Esophagus squamous epithelium (tissue), 5 donors: ENCODE results near the gene SETDB2. TPM values are rescaled to one million over a fixed set of nuclear protein-coding genes. Genes with fewer than 3 reads are reported as not detected.

Experiments
- DNase-seq: peaks from one replicate; lab custom pipeline; 2025; lab: John Stamatoyannopoulos, UW
- H3K27ac ChIP-seq, 4 donors: fragments of 200-600 bp; sonication (generic); one replicate each; pipeline ENCODE4 v1.5.1; 2016 to 2019; ENCODE audit warnings: mild to moderate bottlenecking in 1 of 4
- H3K27me3 ChIP-seq, 4 donors: fragments of 200-600 bp; sonication (generic); 1 replicate in 3 of 4; 2 replicates in 1 of 4; pipeline versions ENCODE4 v1.5.1 to v1.6.0; 2017 to 2021; ENCODE audit warnings: antibody characterized with exemption in 1 of 4
- H3K36me3 ChIP-seq, 3 donors: fragments of 200-600 bp; sonication (generic); one replicate each; pipeline ENCODE4 v1.5.1; 2016 to 2019
- H3K4me1 ChIP-seq, 3 donors: fragments of 200-600 bp; sonication (generic); one replicate each; pipeline ENCODE4 v1.5.1; 2017 to 2019
- H3K4me3 ChIP-seq, 4 donors: fragments of 200-600 bp; sonication (generic); 1 replicate in 3 of 4; 2 replicates in 1 of 4; pipeline ENCODE4 v1.5.1; 2016 to 2019; ENCODE audit warnings: mild to moderate bottlenecking in 2 of 4, moderate library complexity in 1 of 4
- H3K9me3 ChIP-seq, 3 donors: fragments of 200-600 bp; sonication (generic); one replicate each; pipeline ENCODE4 v1.5.1; 2016 to 2019
- CTCF ChIP-seq, 6 experiments: fragments of 450-650 bp in 4 of 6; fragments of 200-600 bp in 2 of 6; sonication (generic) in 2 of 6; IDR thresholded peaks; one replicate each; pipeline ENCODE4 v1.5.1; 2016 to 2019; ENCODE audit warnings: antibody characterized with exemption in 6 of 6, mild to moderate bottlenecking in 4 of 6, moderate library complexity in 4 of 6
- POLR2A ChIP-seq, 4 donors: fragments of 450-650 bp; IDR thresholded peaks; one replicate each; pipeline ENCODE4 v1.6.1; 2017; ENCODE audit warnings: antibody characterized with exemption in 4 of 4, mild to moderate bottlenecking in 4 of 4, moderate library complexity in 3 of 4
- WGBS, 2 donors: methylation state at CpG; one replicate each; pipeline ENCODE4 v1.1.5; 2018; 5-methylcytosine and 5-hydroxymethylcytosine counted together
- intact Hi-C: fragments of 100-400 bp; cut with DNase I; formaldehyde crosslinking; loops from one replicate; pipeline ENCODE4 v1.15.0; 2022
- total RNA-seq, 4 donors: library from RNA; depleted of rRNA; stranded (reverse); fragments of >200 nt; gene quantifications; one replicate each; pipeline ENCODE4 v1.1.0, GENCODE V29; 2016
- donor health status: DM: yes; HTN: yes; CAD: no.

Gene SETDB2
- total RNA-seq, 4 donors from 2014 or later: 2.3 to 9.0 (median 4.8) TPM

GRCh38 chr13:49464085-49464484, 20.0 kb downstream of the SETDB2 start:
- intact Hi-C loops: no loop called here

GRCh38 chr13:49464621-49465325, 20.7 kb downstream of the SETDB2 start:
- intact Hi-C loops: no loop called here
- H3K27me3 ChIP-seq: no peaks in the 10 kb centered on the region
- H3K36me3 ChIP-seq: peaks cover 6 to 94% (median 18%) of the 10 kb centered on the region in 3 donors
- H3K27ac ChIP-seq: no peak overlapping the region
- no peak for DNase-seq
- TF ChIP-seq CTCF (IDR thresholded peaks at IDR 0.05) (no peak), POLR2A (IDR thresholded peaks at IDR 0.05) (no peak)
- H3K4me3 ChIP-seq: no peak overlapping the region
- H3K4me1 ChIP-seq: no peaks in the 10 kb centered on the region
- WGBS, 2 donors: 78 to 91% methylated on average over 4 of the region's 4 CpGs
- H3K9me3 ChIP-seq: peaks cover 0 to 12% (median 0%) of the 10 kb centered on the region in 3 donors

More at GRCh38 chr13:49464085-49464484, 20.0 kb downstream of the SETDB2 start:
- DNase-seq: no peak
- H3K36me3 ChIP-seq: peaks cover 6 to 87% (median 18%) of the 10 kb centered on the region in 3 donors
- no peaks in the 10 kb centered on the region for H3K27me3 ChIP-seq
- peaks cover 0 to 12% (median 0%) of the 10 kb centered on the region in 3 donors for H3K9me3 ChIP-seq
- no peaks in the 10 kb centered on the region for H3K4me1 ChIP-seq
- no peak for TF ChIP-seq POLR2A (IDR thresholded peaks at IDR 0.05)
- no peak for TF ChIP-seq CTCF (IDR thresholded peaks at IDR 0.05)
- no peak overlapping the region for H3K27ac ChIP-seq
- 75 to 100% methylated on average over 1 of the region's 1 CpG for WGBS, 2 donors
- no peak overlapping the region for H3K4me3 ChIP-seq

- no peak for TF ChIP-seq POLR2A (IDR thresholded peaks at IDR 0.05)
- no peak for TF ChIP-seq CTCF (IDR thresholded peaks at IDR 0.05)
- no peak for DNase-seq
- intact Hi-C loops: no loop called here
- Histone ChIP-seq H3K27me3 (no peaks in the 10 kb centered on the region), H3K36me3 (peaks cover 6 to 98% (median 18%) of the 10 kb centered on the region in 3 donors), H3K4me3 (no peak overlapping the region), H3K9me3 (peaks cover 0 to 12% (median 0%) of the 10 kb centered on the region in 3 donors), H3K4me1 (no peaks in the 10 kb centered on the region), H3K27ac (no peak overlapping the region)
- WGBS, 2 donors: 89 to 93% methylated on average over 5 of the region's 5 CpGs
Observed at GRCh38 chr13:49466292-49466838, 22.3 kb downstream of the SETDB2 start.

- Histone ChIP-seq H3K4me1 (peaks cover 0 to 5% (median 0%) of the 10 kb centered on the region in 3 donors), H3K27me3 (no peaks in the 10 kb centered on the region), H3K4me3 (no peak overlapping the region), H3K27ac (no peak overlapping the region), H3K36me3 (peaks cover 0 to 92% (median 7%) of the 10 kb centered on the region in 3 donors), H3K9me3 (no peaks in the 10 kb centered on the region)
- intact Hi-C loops: no loop called here
- 10 to 43% methylated on average over 1 of the region's 1 CpG for WGBS, 2 donors
- DNase-seq: no peak
- no peak for TF ChIP-seq POLR2A (IDR thresholded peaks at IDR 0.05)
- TF ChIP-seq CTCF (IDR thresholded peaks at IDR 0.05): no peak
Observed at GRCh38 chr13:49472186-49472585, 28.1 kb downstream of the SETDB2 start.

- H3K36me3 ChIP-seq: peaks cover 0 to 93% (median 14%) of the 10 kb centered on the region in 3 donors
- 88 to 96% methylated on average over 7 of the region's 7 CpGs for WGBS, 2 donors
- DNase-seq: no peak
- H3K4me1 ChIP-seq: peaks cover 0 to 11% (median 0%) of the 10 kb centered on the region in 3 donors
- no peak overlapping the region for H3K4me3 ChIP-seq
- TF ChIP-seq POLR2A (IDR thresholded peaks at IDR 0.05) (no peak), CTCF (IDR thresholded peaks at IDR 0.05) (no peak)
- intact Hi-C loops: no loop called here
- H3K27me3 ChIP-seq: no peaks in the 10 kb centered on the region
- H3K27ac ChIP-seq: no peak overlapping the region
- no peaks in the 10 kb centered on the region for H3K9me3 ChIP-seq
Observed at GRCh38 chr13:49476529-49476928, 32.5 kb downstream of the SETDB2 start.
